COLO668 (cell line): ENCODE data around the gene BTG4.

ENCODE experiments used
- DNase-seq: peaks from one replicate; lab custom pipeline; 2025; ENCODE audit not compliant: unreplicated experiment; lab: John Stamatoyannopoulos, UW

Gene BTG4

GRCh38 chr11:111512296-111513239 lies at the start of gene BTG4:
Gene BTG4 (minus strand): TSS chr11:111512386. CDS start chr11:111498776, 13,610 bp downstream.
- DNase-seq = peak; percentile 38

GRCh38 chr11:111561791-111562325 lies 49.7 kb upstream of the BTG4 start:
- DNase-seq = no peak

DNA sequence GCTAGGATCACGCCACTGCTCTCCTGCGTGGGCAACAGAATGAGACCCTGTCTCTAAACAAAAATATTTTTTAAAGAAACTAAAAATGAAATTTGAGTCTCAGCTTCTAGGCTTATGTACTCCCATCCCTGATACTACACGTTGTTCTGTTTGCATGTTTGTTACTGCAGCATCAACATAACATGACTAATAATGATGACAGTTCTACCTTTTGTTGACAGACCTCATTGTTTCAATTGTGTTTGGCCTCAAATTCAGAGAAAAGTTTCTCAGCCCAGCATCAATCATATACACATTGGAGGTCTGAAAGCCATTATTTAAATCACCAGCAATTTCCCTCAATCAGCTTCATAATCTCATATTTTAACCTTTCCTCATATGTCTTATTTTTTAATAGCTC lies 49.1 kb upstream of the BTG4 start:
- no peak for DNase-seq

GRCh38 chr11:111560800-111561199 lies 48.6 kb upstream of the BTG4 start:
- no peak for DNase-seq

- DNase-seq = no peak
Observed at GRCh38 chr11:111559800-111560464, 47.7 kb upstream of the BTG4 start.

DNA sequence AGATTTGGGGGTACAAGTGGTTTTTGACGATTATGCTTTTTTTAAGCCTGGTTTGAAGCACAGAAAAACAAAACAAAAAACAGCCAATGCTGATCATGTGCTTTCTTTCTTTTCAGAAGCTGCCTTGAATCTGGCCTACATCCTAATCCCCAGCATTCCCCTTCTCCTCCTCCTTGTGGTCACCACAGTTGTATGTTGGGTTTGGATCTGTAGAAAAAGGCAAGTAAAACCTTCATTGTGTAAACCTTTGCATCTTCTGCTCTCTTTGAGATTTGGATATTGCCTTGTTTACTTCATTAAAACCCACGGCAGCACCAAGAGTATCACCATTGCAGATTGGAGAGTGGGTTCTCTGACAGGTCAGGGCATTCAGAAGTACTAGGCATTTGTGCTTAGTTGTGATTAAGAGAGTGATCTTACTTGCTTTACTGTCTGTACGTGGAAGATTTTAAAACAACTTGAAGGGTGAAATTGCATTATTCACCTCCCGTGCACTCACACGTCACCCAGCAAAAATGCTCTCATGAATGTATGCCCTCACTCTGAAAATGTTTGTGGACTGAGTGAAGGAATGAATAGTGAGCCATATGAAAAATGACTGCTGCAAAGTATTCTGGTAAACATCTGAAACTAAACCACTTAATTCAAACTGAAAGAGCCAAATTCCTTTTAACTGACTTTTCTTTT lies 45.4 kb upstream of the BTG4 start:
- DNase-seq = no peak

GRCh38 chr11:111555255-111555654 lies 43.1 kb upstream of the BTG4 start:
- DNase-seq = no peak

DNA sequence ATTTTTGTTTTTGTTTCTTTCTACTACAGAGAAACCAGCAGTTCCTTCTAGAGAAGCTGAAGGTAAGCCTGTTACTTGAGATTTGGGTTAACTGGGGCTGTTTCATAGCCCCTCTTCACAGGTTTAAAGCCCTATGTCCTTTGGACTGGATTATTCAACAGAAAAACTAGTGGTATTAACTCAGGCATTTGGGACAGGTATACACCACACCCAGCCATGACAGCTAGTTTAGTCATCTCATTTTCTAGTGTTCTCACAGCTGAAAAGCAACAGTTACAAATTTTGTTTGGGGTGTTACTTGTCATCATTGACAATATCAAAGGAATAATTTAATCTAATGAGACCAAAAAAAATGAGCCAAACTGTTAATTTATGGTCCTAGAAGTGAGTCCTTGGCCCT lies 42.3 kb upstream of the BTG4 start:
- no peak for DNase-seq

- DNase-seq = no peak
Observed at GRCh38 chr11:111550258-111550657, 38.1 kb upstream of the BTG4 start.

GRCh38 chr11:111549869-111550203 lies 37.6 kb upstream of the BTG4 start:
- DNase-seq = no peak

- no peak for DNase-seq
Observed at GRCh38 chr11:111549196-111549868, 37.1 kb upstream of the BTG4 start.

DNA sequence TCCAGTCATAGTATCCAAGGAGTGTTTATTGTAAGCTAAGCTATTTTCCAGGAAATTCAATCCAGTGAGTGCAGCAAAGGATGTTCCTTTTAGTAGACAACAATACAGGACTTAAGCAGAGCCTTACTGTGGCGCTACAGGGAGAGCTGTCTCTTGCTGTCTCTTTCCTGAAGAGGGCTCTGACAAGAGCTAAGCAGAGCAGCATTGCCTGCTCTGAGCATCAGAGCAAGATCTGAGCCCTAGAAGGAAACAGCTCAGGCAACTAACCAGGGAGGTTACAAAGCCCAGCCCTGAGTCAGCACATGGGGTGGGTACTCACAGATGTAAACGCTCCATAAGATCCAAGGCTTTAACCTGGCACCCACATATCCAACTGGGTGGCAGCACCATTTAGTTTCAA lies 36.3 kb upstream of the BTG4 start:
- DNase-seq = no peak

GRCh38 chr11:111542606-111543275 lies 30.6 kb upstream of the BTG4 start:
- DNase-seq = no peak

- DNase-seq = no peak
Observed at GRCh38 chr11:111541254-111542061, 29.3 kb upstream of the BTG4 start.

- DNase-seq = no peak
Observed at GRCh38 chr11:111540937-111541253, 28.7 kb upstream of the BTG4 start.

DNA sequence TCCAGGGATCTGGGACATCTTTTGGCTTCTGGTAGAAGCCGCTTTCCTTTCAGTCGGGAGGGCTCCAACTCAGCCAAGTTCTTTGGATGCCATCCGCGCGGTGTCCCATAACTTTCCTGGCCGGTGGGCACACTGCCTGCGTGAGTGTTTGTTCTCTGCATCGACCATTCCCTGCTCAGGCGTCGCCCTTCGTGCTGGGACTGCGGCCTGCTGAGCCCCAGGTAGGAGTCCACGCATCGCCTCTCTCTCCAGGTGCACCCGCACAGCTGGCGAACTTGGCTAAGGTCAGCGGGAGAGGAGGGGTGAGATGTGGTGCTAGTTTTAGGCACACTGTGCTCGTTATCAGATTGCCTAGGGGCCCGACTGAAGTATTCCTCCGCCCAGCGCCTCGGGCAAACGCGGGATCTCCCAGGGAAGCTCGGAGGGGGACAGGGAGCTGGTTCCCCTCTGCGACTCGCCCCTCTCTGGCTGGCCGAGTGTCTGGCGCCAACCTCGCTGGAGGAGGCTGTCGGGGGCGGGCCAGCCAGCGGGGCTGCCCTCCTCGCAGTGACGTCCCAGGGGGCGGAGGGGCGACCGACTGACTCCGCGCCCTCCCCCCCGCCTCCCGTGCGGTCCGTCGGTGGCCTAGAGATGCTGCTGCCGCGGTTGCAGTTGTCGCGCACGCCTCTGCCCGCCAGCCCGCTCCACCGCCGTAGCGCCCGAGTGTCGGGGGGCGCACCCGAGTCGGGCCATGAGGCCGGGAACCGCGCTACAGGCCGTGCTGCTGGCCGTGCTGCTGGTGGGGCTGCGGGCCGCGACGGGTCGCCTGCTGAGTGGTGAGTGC lies 28.1 kb upstream of the BTG4 start, which contains the start of gene LAYN:
TSS of gene LAYN (plus strand) at position 607 of the 823 bp plus-strand sequence. CDS start at position 731, 124 bp downstream.
- DNase-seq = no peak

DNA sequence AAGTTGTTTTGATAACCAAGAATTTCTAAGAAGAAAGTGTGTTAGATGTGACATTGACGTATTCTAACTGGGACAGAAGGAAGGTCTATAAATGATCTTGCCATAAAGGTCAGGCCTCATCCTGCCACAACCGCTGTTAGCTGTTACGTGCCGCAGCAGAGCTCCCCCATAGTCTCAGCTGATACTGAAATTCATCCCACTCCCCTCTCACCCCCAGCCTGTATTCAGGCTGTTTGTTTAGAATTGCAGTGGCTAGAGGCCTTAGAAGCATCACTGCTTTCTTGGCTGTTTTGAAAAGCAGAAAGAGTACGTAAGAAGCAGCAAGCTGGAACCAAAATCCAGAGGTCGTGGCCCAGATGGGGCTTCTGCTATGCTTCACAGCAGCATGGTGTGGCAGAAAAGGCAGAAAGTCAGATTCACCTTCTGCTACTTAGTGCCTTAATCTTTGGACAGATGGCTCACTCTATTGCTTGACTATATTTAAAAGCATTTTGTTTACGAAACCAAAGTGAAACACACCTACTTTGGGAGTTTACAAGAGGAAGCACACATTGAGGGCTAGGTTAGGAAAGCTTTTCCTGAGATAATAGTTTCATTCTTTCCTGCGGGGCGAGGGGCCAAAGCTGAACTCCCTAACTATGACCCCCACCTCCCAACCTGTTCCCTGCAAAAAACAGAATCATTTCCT lies 27.4 kb upstream of the BTG4 start:
- no peak for DNase-seq

DNA sequence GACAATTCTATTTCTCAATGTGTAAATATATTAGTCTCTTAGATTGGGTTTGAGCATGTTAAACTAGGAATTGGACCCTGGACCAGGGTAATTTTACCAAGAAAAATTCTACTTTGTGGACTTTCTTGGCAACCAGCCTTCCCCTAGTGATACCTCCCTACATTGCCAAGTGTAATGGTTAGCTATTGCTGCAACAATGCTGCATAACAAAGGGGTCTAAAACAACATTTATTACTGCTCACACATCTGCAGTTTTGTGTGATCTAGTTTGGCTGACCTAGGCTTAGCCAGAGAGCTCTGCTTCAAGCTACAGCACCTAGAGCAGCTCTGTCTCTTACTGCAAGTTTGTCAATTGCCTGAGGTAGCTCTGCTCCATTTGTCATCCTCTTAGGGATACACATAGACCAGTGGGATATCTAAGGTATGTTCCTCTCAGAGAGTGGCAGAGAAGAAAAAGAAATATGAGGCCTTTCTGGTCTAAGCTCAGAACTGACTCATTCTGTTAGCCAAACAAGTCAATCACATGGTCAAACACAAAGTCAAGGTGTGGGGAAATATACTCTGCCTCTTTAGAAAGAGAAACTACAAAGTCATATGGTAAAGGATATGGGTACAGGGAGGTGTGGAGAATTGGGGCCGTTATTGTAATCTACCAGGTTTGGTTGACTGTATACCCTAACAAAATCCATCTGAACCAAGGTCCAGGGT lies 26.4 kb upstream of the BTG4 start:
- DNase-seq = no peak
